ENCODE results near the gene SLC37A1. TPM values are rescaled to one million over a fixed set of nuclear protein-coding genes. Genes with fewer than 3 reads are reported as not detected.

The SLC37A1 gene
- total and polyA plus RNA-seq, 9 of the 15 experiments (the other 6 are each of a cell fraction or from before 2014, with no cell fraction given) = 0.06 to 3.4 (median 0.40) TPM

DNA sequence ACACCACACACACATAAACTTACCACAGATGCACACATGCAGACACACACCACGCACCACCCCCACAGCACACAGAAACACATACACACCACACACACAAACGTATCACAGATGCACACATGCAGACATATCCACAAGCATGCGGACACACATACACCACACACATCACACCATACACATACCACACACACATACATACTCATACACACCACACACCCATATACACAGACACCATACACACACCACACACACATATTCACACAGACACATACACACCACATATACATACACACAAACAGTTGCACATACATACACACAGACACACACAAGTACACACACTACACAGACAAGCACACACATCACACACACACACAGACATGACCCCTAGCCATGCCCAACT lies 102.3 kb downstream of the SLC37A1 start:
- WGBS (ENCODE audit: insufficient coverage, low coverage, missing lambda C conversion rate) = 2% methylated on average over 3 of the region's 3 CpGs
- no peaks in the 10 kb centered on the region for H3K9me1 ChIP-seq (ENCODE audit: control insufficient read depth, insufficient read depth, low read length)
- H3K79me2 ChIP-seq (ENCODE audit: control insufficient read depth, insufficient read depth, low read length) = no peaks in the 10 kb centered on the region
- in situ Hi-C loops (cut with MboI) = no loop called here
- ChIA-PET CTCF (ENCODE audit: low intra/inter-chr PET ratio) (no interaction called here), POLR2A (interaction anchor here (0.6 kb wide), 1 partner anchor 118 kb away, joined by 3 read pairs; no protein-coding TSS in a partner anchor)
- peaks cover 28 to 64% of the 10 kb centered on the region in 2 experiments for H3K27me3 ChIP-seq (ENCODE audit: control insufficient read depth in 2 of 2, insufficient read depth in 2 of 2, low read length in 2 of 2)
- intact Hi-C loops (cut with micrococcal nuclease) = no loop called here
- peaks cover 3 to 18% of the 10 kb centered on the region in 2 experiments; a peak in 3 of 5 replicates for H3K4me1 ChIP-seq (replicated peaks in 1 of 2; ENCODE audit: control insufficient read depth in 2 of 2, insufficient read depth in 2 of 2, low read length in 2 of 2)
- DNase-seq (ENCODE audit: extremely low read depth in 1 of 4, low spot score in 3 of 4) (no peak), FAIRE-seq (no peak), ATAC-seq (no peak)
- H4K20me1 ChIP-seq (replicated peaks; ENCODE audit: control insufficient read depth, insufficient read depth, low read length) = peaks cover 5% of the 10 kb centered on the region; the same call in 1 of the 2 replicates
- H2AFZ ChIP-seq (ENCODE audit: low read depth, low read length) = no peak overlapping the region
- no peak overlapping the region for H3K4me2 ChIP-seq (ENCODE audit: insufficient read depth, low read length)
- no peak overlapping the region for H3K9ac ChIP-seq (ENCODE audit: insufficient read depth in 1 of 2, low read depth in 2 of 2, low read length in 2 of 2)
- no peaks in the 10 kb centered on the region for H3K36me3 ChIP-seq (ENCODE audit: control insufficient read depth, insufficient read depth, low read length)
- H3K9me3 ChIP-seq (replicated peaks; ENCODE audit: control insufficient read depth, insufficient read depth, low read depth, low read length) = no peaks in the 10 kb centered on the region
- H3K4me3 ChIP-seq = no peak overlapping the region
- H3K27ac ChIP-seq (ENCODE audit: extremely low read depth, low read depth, low read length) = no peak overlapping the region
- BruUV-seq (replicated peaks) = no TSS peak
- TF ChIP-seq NCOA4 (IDR thresholded peaks at IDR 0.05; ENCODE audit: partially characterized antibody) (peak; percentile 5), SIRT6 (IDR thresholded peaks at IDR 0.05; ENCODE audit: low read depth, low read length) (no peak), ZNF79 (CRISPR knock-in tag; IDR thresholded peaks at IDR 0.05; ENCODE audit: low read depth) (no peak), SMARCA5 (IDR thresholded peaks at IDR 0.05) (peak; percentile 39; the same call in 1 of the 2 replicates), ZNF184 (CRISPR knock-in tag; IDR thresholded peaks at IDR 0.05) (no peak), ZNF311 (CRISPR knock-in tag; IDR thresholded peaks at IDR 0.05) (no peak), HCFC1 (IDR thresholded peaks at IDR 0.05; ENCODE audit: low read depth, low read length) (no peak), MYC (IDR thresholded peaks at IDR 0.05; ENCODE audit: low read depth, low read length) (no peak), MYC (CRISPR knock-in tag; IDR thresholded peaks at IDR 0.05; ENCODE audit: borderline replicate concordance, low read depth) (no peak), ZBED1 (IDR thresholded peaks at IDR 0.05) (no peak), ZNF3 (CRISPR knock-in tag; IDR thresholded peaks at IDR 0.05) (no peak), ZNF24 (IDR thresholded peaks at IDR 0.05) (no peak), SIN3B (IDR thresholded peaks at IDR 0.05; ENCODE audit: low read depth) (no peak), HLTF (IDR thresholded peaks at IDR 0.05) (0 out of 2 replicates have a peak, but pooled peaks have one; percentile 47), EHMT2 (IDR thresholded peaks at IDR 0.05) (0 out of 2 replicates have a peak, but pooled peaks have one; percentile 53), GABPA (tag; conservative IDR thresholded peaks at IDR 0.05; ENCODE audit: low read depth) (no peak), PCBP1 (IDR thresholded peaks at IDR 0.05; ENCODE audit: low read depth, low read length, poor library complexity, severe bottlenecking) (no peak), ZNF785 (CRISPR knock-in tag; IDR thresholded peaks at IDR 0.05) (no peak)
- TF ChIP-seq, protein P1, sequence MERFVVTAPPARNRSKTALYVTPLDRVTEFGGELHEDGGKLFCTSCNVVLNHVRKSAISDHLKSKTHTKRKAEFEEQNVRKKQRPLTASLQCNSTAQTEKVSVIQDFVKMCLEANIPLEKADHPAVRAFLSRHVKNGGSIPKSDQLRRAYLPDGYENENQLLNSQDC (CRISPR knock-in tag; IDR thresholded peaks at IDR 0.05) = no peak
- TF ChIP-seq, protein P2, sequence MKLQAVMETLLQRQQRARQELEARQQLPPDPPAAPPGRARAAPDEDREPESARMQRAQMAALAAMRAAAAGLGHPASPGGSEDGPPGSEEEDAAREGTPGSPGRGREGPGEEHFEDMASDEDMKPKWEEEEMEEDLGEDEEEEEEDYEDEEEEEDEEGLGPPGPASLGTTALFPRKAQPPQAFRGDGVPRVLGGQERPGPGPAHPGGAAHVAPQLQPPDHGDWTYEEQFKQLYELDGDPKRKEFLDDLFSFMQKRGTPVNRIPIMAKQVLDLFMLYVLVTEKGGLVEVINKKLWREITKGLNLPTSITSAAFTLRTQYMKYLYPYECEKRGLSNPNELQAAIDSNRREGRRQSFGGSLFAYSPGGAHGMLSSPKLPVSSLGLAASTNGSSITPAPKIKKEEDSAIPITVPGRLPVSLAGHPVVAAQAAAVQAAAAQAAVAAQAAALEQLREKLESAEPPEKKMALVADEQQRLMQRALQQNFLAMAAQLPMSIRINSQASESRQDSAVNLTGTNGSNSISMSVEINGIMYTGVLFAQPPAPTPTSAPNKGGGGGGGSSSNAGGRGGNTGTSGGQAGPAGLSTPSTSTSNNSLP (IDR thresholded peaks at IDR 0.05; ENCODE audit: borderline replicate concordance, low read depth, low read length) = no peak
- TF ChIP-seq, protein P3, sequence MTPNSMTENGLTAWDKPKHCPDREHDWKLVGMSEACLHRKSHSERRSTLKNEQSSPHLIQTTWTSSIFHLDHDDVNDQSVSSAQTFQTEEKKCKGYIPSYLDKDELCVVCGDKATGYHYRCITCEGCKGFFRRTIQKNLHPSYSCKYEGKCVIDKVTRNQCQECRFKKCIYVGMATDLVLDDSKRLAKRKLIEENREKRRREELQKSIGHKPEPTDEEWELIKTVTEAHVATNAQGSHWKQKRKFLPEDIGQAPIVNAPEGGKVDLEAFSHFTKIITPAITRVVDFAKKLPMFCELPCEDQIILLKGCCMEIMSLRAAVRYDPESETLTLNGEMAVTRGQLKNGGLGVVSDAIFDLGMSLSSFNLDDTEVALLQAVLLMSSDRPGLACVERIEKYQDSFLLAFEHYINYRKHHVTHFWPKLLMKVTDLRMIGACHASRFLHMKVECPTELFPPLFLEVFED (CRISPR knock-in tag; conservative IDR thresholded peaks at IDR 0.05) = 0 out of 2 replicates have a peak, but pooled peaks have one; percentile 8
- TF ChIP-seq, protein P4, sequence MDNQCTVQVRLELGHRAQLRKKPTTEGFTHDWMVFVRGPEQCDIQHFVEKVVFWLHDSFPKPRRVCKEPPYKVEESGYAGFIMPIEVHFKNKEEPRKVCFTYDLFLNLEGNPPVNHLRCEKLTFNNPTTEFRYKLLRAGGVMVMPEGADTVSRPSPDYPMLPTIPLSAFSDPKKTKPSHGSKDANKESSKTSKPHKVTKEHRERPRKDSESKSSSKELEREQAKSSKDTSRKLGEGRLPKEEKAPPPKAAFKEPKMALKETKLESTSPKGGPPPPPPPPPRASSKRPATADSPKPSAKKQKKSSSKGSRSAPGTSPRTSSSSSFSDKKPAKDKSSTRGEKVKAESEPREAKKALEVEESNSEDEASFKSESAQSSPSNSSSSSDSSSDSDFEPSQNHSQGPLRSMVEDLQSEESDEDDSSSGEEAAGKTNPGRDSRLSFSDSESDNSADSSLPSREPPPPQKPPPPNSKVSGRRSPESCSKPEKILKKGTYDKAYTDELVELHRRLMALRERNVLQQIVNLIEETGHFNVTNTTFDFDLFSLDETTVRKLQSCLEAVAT (IDR thresholded peaks at IDR 0.05) = peak; percentile 42 to 68; a peak in 1 of 4 replicates

Data from K562 (cell line).